ACC112 (cell line): ENCODE results near the gene LRRC4.

Source experiments
- H2AFZ ChIP-seq: fragments of 200-600 bp; sonication (generic); one replicate; pipeline ENCODE4 v1.6.0; 2017; ENCODE audit warnings: antibody characterized with exemption, low read length; ENCODE audit not compliant: unreplicated experiment
- H3K27ac ChIP-seq: fragments of 200-600 bp; sonication (generic); 2 replicates; pipeline ENCODE4 v1.5.1; 2014; ENCODE audit warnings: low read depth, mild to moderate bottlenecking, antibody characterized with exemption, low read length, moderate library complexity
- H3K27me3 ChIP-seq: fragments of 200-600 bp; sonication (generic); 2 replicates; pipeline ENCODE4 v1.6.1; 2014; ENCODE audit warnings: mild to moderate bottlenecking, antibody characterized with exemption, low read length, moderate library complexity, mixed read lengths; ENCODE audit not compliant: insufficient read depth
- H3K36me3 ChIP-seq: fragments of 200-600 bp; sonication (generic); 2 replicates; pipeline ENCODE4 v1.6.1; 2016; ENCODE audit warnings: mild to moderate bottlenecking, antibody characterized with exemption, low read length, moderate library complexity, mixed read lengths; ENCODE audit not compliant: insufficient read depth
- H3K4me1 ChIP-seq: fragments of 200-600 bp; sonication (generic); one replicate; pipeline ENCODE4 v1.6.1; 2016; ENCODE audit warnings: low read length, mixed read lengths; ENCODE audit not compliant: insufficient read depth, unreplicated experiment, control insufficient read depth
- H3K4me3 ChIP-seq: fragments of 200-600 bp; sonication (generic); 2 replicates; pipeline ENCODE4 v1.5.1; 2014; ENCODE audit warnings: mild to moderate bottlenecking, low read depth, low read length
- H3K79me2 ChIP-seq: fragments of 200-600 bp; sonication (generic); one replicate; pipeline ENCODE4 v1.6.0; 2016; ENCODE audit warnings: low read length; ENCODE audit not compliant: control insufficient read depth, unreplicated experiment, insufficient read depth

Gene LRRC4

DNA sequence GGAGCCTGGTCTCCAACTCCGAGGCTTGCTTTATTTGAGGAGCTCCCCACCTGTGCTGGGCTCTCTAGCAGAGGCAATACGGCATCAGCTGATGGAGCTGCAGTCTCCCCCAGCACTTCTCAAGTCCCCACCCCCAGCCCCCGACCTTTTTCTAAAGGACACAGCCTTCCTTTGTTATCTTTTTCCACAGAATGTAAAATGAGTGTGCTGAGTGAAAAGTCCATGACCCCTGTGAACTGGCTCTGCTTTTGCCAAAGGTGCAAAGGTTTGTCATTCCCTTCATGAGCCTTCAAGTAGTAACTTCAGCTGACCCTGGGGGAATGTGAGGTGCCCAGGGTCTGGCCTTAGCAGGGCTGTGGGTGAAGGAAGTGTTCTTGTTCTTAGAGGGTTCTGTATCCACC lies 25.5 kb downstream of the LRRC4 start:
- H3K36me3 ChIP-seq: peaks cover 12% of the 10 kb centered on the region
- no peak overlapping the region for H3K4me3 ChIP-seq
- H2AFZ ChIP-seq: no peak overlapping the region
- no peak overlapping the region for H3K27ac ChIP-seq
- no peaks in the 10 kb centered on the region for H3K79me2 ChIP-seq
- H3K4me1 ChIP-seq: no peaks in the 10 kb centered on the region
- H3K27me3 ChIP-seq: no peaks in the 10 kb centered on the region

DNA sequence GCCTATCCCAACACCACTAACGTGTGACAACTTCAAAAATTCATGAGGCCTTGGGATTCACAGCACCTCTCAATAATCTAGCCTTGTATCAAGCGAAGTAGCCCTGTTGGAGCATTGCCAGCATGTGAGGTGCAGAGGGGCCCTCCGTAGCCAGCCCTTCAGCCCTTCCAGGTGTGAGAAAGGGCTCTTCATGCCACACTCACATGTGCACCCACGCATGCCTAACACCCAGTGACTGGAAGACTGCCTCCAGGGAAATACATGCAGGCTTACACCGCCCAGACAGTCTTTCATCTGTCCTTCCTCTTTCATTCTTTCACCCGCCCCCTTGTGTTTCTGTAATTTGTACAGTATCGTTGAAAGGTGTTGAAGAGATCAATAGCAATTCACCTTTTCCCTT lies 26.1 kb downstream of the LRRC4 start:
- Histone ChIP-seq H3K79me2 (no peaks in the 10 kb centered on the region), H3K27ac (no peak overlapping the region), H3K4me1 (no peaks in the 10 kb centered on the region), H3K27me3 (no peaks in the 10 kb centered on the region), H3K4me3 (no peak overlapping the region), H2AFZ (no peak overlapping the region), H3K36me3 (peaks cover 12% of the 10 kb centered on the region)

DNA sequence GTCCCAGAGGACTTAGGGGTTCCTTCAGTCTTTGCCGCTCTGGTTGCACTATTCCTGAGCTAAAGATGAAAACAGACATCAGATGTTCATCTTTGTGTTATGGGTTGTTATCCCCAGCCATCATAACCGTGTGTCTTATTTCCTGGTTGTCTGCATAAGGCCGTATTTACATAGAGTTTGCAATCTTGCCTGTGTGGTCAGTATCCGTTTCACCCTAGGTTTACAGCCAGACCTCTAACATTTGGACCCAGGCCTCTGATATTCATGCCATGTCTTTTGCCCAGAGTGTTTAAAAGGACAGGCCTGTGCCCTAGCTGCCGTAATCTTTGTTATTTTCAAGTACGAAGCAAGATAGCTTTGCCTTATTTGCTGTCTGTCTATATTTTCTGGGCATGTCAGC lies 26.6 kb downstream of the LRRC4 start:
- Histone ChIP-seq H3K27me3 (no peaks in the 10 kb centered on the region), H3K4me1 (no peaks in the 10 kb centered on the region), H3K36me3 (peaks cover 8% of the 10 kb centered on the region), H3K27ac (no peak overlapping the region), H3K79me2 (no peaks in the 10 kb centered on the region), H2AFZ (no peak overlapping the region), H3K4me3 (no peak overlapping the region)

DNA sequence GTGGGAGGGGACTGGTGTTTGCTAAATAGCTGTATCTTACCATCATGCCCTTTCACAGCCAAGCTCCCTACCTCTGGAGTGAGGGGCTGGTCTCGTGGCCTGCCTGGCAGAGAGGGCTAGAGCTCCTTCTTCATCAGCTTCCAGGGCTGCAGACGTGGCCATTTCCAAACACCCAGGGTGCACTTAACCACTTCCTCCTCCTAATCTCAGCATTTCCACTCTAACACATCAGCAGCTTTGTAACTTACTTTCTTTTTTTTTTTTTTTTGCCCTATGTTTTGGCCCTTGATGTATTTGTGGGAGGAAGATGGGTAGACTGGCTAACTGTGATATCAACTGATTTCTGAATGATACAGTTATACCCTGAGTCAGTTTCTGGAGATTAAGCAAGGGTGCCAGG lies 27.4 kb downstream of the LRRC4 start:
- Histone ChIP-seq H3K27ac (no peak overlapping the region), H3K79me2 (no peaks in the 10 kb centered on the region), H3K4me3 (no peak overlapping the region), H3K27me3 (no peaks in the 10 kb centered on the region), H2AFZ (no peak overlapping the region), H3K36me3 (peaks cover 8% of the 10 kb centered on the region), H3K4me1 (no peaks in the 10 kb centered on the region)

DNA sequence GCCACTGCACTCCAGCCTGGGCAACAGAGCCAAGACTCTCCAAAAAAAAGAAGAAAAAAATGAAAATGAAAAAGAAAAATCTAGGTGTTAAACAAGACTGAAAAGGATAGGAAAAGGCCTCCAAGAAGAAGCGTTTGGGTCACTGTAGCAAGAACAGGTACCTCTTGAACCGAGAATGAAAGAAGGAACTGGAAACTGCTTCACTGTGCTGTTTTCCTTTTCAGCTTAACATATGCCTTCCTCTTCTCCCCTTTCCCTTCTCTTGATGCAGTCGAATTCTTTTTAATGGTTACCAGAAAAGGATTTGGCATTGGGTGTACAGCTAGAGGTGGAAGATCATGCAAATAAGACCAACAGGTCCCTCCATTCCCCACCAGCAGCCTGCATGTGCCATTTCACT lies 28.1 kb downstream of the LRRC4 start:
- Histone ChIP-seq H3K79me2 (no peaks in the 10 kb centered on the region), H2AFZ (no peak overlapping the region), H3K27me3 (no peaks in the 10 kb centered on the region), H3K4me3 (no peak overlapping the region), H3K36me3 (peaks cover 8% of the 10 kb centered on the region), H3K27ac (no peak overlapping the region), H3K4me1 (no peaks in the 10 kb centered on the region)

DNA sequence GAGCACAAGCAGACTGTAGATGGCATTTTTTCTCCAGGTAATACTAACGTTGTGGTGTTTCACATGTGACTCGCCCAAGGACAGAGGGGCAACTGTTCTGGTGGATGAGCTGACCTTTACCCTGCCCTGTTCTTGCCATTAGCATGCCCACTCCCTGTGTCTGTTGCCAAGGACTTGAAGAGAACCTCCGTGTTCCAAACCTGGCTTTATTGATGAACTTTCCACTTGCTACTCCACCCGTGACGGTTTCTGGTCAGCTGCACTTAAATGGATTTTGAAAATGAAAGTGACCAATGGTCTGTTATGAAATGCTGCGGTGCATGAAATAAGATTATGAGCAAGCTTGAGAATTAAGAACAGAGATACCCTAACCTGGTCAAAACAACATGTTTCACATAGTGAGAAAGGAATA lies 30.4 kb downstream of the LRRC4 start:
- H3K27ac ChIP-seq: no peak overlapping the region
- no peaks in the 10 kb centered on the region for H3K4me1 ChIP-seq
- H2AFZ ChIP-seq: no peak overlapping the region
- H3K4me3 ChIP-seq: no peak overlapping the region
- H3K79me2 ChIP-seq: no peaks in the 10 kb centered on the region
- peaks cover 8% of the 10 kb centered on the region for H3K36me3 ChIP-seq
- H3K27me3 ChIP-seq: no peaks in the 10 kb centered on the region

DNA sequence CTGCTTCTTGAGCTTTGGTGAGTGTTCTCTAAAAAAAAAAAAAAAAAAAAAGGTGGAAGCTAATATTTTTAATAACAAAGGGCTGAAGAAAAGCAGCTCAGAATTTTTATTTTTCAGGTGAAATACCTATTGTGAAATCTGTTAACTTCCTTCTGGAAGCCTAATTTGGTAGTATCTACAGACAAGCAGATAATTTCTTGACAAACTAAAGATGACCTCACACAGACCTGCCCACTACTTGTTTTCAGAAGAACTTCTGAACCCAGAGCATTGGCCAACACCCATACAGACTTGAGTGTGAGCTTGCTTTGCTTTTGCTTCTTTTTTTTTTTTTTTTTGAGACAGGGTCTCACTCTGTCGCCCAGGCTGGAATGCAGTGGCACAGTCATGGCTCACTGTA lies 31.2 kb downstream of the LRRC4 start:
- no peak overlapping the region for H3K27ac ChIP-seq
- no peaks in the 10 kb centered on the region for H3K79me2 ChIP-seq
- H3K4me3 ChIP-seq: no peak overlapping the region
- peaks cover 8% of the 10 kb centered on the region for H3K36me3 ChIP-seq
- H3K4me1 ChIP-seq: no peaks in the 10 kb centered on the region
- H2AFZ ChIP-seq: no peak overlapping the region
- H3K27me3 ChIP-seq: no peaks in the 10 kb centered on the region

DNA sequence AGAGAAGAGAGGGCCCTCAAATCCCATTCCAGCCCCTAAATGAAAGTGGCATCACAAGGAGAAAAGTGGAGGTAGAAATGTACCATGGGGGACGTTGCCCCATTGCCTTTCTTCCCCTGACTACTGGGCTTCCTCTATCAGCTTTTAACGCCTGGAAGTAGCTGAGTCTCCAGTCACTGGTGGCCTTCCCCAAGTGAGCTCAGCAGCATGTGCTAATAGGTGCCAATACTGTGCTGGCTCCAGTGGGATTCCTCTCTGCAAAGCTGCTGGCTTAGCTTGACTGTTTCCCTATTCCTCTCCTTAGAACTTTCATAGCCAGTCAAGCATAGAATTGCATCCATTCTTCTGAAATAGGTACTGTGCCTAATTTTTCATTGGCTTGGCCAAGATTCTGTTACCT lies 32.6 kb downstream of the LRRC4 start:
- Histone ChIP-seq H3K36me3 (peaks cover 8% of the 10 kb centered on the region), H3K79me2 (no peaks in the 10 kb centered on the region), H3K27me3 (no peaks in the 10 kb centered on the region), H3K4me3 (no peak overlapping the region), H3K27ac (no peak overlapping the region), H2AFZ (no peak overlapping the region), H3K4me1 (no peaks in the 10 kb centered on the region)

DNA sequence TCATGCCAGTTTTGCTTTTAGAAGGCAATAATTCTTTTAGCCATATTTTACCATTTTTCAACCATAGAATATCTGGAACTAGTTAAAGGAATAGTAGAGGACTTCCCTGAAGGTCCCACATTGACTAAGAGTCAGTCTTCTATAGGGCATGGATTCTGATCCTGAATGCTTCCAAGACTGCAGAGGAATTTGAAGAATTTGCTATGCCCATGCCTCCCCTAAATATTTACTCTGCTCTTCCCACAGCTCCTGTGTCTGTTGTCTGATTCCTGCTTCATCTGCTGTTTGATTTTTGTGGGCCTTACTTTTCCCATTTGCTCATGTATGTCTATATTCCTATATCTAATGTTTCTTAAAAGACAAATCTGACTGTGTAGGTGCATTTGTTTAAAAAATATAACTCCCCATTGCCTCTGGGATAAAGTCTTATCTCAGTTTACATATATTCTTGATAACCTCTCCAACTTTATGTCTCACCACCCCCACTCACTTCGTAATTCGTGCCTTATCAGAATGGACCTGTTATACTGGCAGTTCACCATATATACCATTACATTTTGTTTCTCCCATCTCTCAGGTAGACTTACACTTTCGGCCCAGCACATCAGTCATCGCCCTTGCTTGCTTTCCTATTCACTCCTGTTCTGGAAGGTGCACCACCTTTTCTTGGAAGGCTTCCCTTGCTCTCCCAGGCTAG lies 33.9 kb downstream of the LRRC4 start:
- no peak overlapping the region for H3K4me3 ChIP-seq
- no peak overlapping the region for H3K27ac ChIP-seq
- no peaks in the 10 kb centered on the region for H3K79me2 ChIP-seq
- H2AFZ ChIP-seq: no peak overlapping the region
- H3K27me3 ChIP-seq: no peaks in the 10 kb centered on the region
- H3K36me3 ChIP-seq: peaks cover 12% of the 10 kb centered on the region
- H3K4me1 ChIP-seq: no peaks in the 10 kb centered on the region

DNA sequence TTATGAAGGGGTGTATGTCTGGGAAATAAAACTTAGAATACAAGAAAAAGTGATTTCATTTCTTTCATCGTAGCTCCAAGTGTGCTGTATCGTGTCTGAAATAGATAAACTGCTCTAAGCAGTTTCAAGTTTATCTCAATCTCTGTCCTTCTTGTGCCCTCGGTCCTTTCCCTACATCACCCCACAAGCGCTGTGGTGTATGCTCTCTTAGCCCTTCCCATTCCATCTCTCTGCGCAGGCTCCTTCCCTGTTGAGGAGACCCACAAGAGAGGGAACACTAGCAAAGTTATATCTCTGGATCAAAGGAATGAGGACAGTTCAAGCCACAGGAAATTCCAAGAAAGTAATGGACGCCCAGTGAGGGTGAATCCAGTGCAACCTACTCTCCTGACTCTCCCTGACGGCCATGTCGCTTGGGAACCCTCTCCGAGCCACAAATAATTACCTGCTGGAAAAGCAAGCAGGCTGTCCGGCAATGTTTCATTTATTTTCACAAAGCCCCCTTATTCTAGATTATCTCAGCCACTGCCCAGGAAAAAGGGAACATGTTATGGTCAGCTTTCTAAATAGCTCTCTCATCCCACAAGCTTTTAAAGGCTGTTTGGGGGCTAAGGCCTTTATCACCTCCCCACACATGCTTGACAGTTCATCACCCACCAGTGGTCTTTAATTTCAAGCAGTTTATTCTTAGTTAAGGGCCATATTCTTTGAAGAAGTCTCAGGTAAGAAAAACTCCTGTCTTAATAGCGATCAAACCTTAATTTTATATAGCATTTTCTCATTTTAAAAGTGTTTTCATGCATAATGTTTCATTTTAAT lies 34.8 kb downstream of the LRRC4 start:
- no peak overlapping the region for H3K4me3 ChIP-seq
- H3K27ac ChIP-seq: no peak overlapping the region
- no peaks in the 10 kb centered on the region for H3K27me3 ChIP-seq
- no peaks in the 10 kb centered on the region for H3K79me2 ChIP-seq
- no peaks in the 10 kb centered on the region for H3K4me1 ChIP-seq
- no peak overlapping the region for H2AFZ ChIP-seq
- H3K36me3 ChIP-seq: peaks cover 13% of the 10 kb centered on the region

DNA sequence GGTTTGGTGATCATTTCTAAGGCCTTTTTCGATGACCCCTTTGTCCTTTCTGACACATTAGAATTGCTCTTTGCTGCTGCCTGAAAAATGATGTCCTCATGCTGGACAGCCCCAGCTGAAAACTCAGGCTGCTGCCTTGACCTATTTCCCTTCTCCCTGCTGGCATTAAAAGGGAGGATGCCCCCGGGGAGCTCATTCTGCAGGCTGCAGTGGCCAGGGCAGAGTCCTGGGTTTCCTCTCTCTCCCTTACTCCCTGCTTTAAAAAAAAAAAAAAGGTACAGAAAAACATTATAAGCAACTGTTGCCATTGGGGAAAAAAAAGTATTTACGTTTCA lies 35.4 kb downstream of the LRRC4 start:
- Histone ChIP-seq H3K36me3 (peaks cover 7% of the 10 kb centered on the region), H3K27ac (no peak overlapping the region), H3K4me1 (no peaks in the 10 kb centered on the region), H3K4me3 (no peak overlapping the region), H3K27me3 (no peaks in the 10 kb centered on the region), H2AFZ (no peak overlapping the region), H3K79me2 (no peaks in the 10 kb centered on the region)
